HG02759 (cell line): ENCODE measurements around the gene CEP250.
"Not testable (repeated sequence)": the region's sequence is repeated elsewhere in the genome, so short reads cannot be mapped to it uniquely, and the experiment has no call there.

Experiments
- ATAC-seq: cut with Tn5 transposase; IDR thresholded peaks from one replicate; pipeline ENCODE4 v1.9.1; 2021; ENCODE audit warnings: mild to moderate bottlenecking, moderate library complexity; ENCODE audit not compliant: unreplicated experiment

CEP250 gene

DNA sequence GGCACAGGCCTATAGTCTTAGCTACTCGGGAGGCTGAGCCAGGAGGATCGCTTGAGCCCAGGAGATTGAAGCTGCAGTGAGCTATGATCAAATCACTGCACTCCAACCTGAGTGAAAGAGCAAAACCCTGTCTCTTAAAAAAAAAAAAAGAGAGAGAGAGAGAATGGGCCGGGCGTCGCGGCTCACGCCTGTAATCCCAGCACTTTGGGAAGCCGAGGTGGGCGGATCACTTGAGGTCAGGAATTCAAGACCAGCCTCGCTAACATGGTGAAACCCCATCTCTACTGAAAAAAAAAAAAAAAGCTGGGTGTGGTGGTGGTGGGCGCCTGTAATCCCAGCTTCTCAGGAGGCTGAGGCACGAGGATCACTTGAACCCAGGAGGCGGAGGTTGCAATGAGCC, 5.5 kb upstream of the CEP250 start:
- not testable (repeated sequence) for ATAC-seq

GRCh38 chr20:35451295-35451694, 4.1 kb upstream of the CEP250 start:
- no peak for ATAC-seq

GRCh38 chr20:35453647-35454046, 1.8 kb upstream of the CEP250 start:
- no peak for ATAC-seq

GRCh38 chr20:35456700-35457099, 1.3 kb downstream of the CEP250 start:
- ATAC-seq = not testable (repeated sequence)

- ATAC-seq = not testable (repeated sequence)
These were observed 2.1 kb downstream of the CEP250 start for GRCh38 chr20:35457539-35457938.

DNA sequence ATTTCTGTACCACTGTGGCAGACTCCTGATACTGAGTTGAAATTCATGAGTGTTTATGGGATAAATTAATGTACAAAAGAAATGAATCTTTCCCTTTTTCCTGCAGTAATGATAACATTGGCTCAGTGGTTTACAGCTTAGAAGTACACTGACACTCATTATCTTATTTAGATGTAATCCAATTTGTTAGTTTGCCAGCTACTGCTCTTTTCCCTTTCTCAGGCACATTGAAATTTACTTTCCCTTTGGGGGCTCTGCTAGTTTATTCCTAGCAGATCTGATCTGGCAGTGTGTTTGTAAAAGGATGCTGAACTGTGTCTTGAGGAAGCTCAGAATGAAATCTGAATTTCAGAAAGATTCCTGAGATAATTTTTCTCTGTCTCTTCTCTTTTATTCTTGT, 3.0 kb downstream of the CEP250 start:
- ATAC-seq = no peak

GRCh38 chr20:35461620-35462019, 6.2 kb downstream of the CEP250 start:
- ATAC-seq = no peak

DNA sequence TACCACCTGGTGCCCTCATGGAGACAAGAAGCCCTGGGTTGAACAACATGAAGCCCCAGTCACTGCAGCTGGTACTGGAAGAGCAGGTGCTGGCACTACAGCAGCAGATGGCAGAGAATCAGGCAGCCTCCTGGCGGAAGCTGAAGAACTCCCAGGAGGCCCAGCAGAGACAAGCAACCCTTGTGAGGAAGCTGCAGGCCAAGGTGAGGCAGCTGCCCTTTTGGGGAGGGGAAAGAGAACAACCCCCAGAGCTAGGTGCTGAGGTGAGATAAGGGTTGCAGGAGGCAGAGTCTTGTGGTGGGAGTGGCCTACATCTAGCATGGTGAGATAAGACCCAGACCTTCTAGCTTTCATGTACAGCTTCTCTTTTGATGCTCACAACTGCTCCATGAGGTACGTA, 7.0 kb downstream of the CEP250 start:
- ATAC-seq = no peak

DNA sequence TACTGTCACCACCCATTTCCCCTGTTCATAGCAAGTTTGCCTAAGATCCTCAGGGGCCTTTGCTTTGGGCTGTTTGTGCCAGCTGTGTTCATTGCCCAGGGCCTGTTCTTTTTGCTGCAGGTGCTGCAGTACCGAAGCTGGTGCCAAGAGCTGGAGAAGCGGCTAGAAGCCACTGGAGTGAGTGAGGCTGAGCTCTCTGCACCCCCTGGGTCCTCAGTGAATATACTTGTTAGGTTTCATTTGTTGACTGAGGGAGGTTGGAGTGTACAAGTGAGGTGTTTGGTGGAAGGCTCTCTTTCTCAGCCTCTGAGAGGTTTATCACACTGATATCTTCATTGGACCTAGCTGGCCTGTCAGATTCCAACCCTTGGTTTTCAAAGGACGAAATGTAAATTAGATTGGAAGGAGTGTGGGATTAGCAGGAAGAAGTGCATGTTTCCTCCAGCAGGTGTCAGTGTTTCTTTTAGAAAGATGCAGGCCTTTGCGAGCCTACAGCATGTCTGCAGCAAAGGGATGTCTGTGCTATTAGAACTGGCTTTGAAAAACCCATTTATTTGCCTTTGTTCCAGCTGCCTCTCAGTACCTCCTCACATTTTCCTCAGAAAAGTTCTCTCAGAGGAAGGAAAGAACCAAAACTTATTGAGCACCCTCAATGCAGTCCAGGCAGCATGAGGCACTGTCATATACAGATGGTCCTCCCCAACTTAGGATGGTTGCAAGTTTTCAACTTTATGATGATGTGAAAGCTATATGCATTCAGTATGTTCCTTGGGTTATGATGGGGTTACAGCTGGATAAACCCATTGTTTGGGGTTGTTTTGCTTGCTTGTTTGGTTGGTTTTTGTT, 8.3 kb downstream of the CEP250 start:
- ATAC-seq = peak; percentile 47

DNA sequence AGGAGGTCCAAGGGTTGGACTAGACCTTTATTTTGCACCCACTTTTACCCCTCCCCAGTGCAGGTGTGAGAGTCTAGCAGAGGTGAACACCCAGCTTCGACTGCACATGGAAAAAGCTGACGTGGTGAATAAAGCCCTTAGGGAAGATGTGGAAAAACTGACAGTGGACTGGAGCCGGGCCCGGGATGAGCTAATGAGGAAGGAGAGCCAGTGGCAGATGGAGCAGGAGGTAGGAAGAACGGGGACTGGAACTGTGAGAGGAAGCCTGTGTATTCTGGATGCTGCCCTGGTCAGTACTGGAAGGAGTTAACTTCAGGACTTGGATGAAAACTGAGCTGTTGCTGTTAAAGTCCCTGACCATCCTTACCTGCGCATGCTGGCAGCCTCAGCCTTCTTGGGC, 10.6 kb downstream of the CEP250 start:
- no peak for ATAC-seq

GRCh38 chr20:35466856-35467255, 11.5 kb downstream of the CEP250 start:
- ATAC-seq = no peak

DNA sequence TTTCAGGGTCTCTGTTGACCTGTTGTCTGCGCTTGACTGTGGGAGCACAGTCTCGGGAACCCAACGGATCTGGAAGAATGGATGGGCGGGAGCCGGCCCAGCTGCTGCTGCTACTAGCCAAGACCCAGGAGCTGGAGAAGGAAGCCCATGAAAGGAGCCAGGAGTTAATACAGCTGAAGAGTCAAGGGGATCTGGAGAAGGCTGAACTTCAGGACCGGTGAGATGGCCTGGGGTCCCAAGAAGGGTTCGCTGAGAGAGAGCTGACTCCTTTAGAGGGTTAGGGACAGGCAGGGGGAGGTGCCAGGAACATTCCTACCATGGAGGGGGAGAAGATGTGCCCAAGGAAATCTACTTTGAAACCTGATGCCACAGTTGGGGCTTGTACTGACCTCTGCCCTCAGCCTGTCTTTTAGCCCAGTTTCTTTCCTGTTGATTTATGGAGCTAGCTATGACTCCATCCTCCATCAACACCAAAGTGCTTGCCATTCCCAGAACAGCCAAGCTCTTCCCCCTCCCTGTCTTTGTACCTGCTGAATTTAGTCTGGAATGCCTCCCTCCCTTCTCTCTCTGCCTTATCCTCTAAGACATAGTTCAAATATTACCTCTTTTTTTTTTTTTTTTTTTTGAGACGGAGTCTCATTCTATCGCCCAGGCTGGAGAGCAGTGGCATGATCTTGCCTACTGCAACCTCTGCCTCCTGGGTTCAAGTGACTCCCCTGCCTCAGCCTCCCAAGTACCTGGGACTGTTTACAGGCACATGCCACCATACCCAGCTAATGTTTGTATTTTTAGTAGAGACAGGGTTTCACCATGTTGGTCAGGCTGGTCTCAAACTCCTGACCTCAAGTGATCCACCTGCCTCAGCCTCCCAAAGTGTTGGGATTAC, 12.2 kb downstream of the CEP250 start:
- ATAC-seq = no peak

- no peak for ATAC-seq
These were observed 13.4 kb downstream of the CEP250 start for GRCh38 chr20:35468671-35469334.

- no peak for ATAC-seq
These were observed 16.8 kb downstream of the CEP250 start for GRCh38 chr20:35472209-35472608.

DNA sequence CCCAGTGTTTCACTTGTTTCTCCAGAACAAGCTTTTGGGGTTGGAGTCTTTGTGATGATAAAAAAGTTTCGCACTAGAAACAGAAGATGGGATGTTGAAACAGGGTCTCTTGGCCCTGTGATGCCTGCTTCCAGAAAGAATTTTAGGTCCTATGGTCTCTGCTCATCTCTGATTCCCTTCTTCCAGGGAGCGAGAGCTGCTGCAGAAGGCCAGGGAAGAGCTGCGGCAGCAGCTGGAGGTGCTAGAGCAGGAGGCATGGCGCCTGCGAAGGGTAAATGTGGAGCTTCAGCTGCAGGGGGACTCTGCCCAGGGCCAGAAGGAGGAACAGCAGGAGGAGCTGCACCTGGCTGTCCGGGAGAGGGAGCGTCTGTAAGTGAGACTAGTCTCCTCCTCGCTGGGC, 18.3 kb downstream of the CEP250 start:
- ATAC-seq = no peak

- ATAC-seq = no peak
These were observed 19.0 kb downstream of the CEP250 start for GRCh38 chr20:35474303-35474871.

GRCh38 chr20:35476288-35476687, 20.9 kb downstream of the CEP250 start:
- ATAC-seq = no peak

DNA sequence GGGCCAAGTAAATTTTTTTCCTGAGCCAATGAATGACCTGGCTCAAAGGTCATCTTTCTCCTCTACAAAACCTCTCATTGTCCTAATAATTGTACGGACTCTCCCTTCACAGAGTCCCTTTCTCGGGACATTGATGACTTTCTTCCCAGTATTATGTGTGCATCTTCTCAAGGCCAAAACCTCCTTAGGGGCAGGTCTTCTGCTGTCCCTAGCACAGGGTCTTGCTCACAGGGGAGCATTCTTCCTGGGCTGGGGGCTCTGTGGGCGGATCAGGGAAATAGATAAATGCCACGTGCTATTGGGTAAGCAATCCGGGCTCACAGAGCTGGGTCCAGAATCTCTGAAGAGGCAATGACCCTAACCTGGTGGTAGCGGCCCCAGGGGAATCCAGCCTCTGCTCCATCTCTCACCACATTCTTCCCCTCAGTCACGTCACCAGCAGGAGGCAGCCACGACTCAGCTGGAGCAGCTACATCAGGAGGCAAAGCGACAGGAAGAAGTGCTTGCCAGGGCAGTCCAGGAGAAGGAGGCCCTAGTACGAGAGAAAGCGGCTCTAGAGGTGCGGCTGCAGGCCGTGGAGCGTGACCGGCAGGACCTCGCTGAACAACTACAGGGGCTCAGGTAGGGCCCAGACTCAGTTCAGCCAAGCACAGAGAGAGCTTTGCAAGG, 23.5 kb downstream of the CEP250 start:
- no peak for ATAC-seq

DNA sequence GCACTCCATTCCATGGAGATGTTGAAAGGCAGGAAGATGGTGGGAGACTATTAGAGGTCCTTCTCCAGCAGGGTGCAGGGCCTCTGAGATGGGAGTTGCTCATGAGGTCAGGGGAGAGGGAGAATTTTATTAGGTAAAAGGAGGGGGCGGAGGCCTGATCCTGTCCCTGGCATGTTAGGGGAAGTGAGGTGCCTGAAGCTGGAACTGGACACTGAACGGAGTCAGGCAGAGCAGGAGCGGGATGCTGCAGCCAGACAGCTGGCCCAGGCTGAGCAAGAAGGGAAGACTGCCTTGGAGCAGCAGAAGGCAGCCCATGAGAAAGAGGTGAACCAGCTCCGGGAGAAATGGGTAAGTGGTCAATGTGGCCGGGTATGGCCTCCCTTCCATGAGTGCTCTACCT, 24.4 kb downstream of the CEP250 start:
- no peak for ATAC-seq

DNA sequence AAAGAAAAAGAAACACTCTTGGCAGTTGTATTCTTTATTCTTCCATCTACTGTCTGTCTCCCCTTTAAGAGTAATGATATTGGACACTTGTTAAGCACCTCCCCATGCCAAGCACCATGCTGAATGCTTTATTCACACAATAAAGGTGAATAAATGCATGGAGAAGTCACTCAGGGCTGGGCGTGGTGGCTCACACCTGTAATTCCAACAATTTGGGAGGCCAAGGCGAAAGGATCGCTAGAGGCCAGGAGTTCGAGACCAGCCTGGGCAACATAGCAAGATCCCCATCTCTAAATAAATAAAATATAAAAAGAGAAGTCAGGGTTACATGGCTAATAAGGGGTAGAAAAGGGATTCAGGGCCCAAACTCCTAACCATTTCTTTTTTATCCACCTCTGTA, 32.1 kb downstream of the CEP250 start:
- no peak for ATAC-seq

DNA sequence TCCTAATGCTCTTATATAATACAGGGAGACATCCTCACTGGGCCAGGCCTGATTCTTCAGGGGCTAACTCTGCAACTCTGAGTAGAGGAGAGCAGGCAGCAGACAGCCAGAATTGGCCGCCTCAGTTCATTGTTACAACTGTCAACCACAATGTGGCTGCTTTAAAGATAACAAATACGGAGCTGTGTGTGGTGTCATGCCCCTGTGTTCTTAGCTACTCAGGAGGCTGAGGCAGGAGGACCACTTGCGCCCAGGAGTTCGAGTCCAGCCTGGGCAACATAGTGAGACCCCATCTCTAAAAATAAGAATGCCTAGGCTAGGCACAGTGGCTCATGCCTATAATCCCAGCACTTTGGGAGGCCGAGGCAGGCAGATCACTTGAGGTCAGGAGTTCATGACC, 34.3 kb downstream of the CEP250 start:
- ATAC-seq = no peak
